ENCODE measurements around the gene EMP1.

Gene EMP1

DNA sequence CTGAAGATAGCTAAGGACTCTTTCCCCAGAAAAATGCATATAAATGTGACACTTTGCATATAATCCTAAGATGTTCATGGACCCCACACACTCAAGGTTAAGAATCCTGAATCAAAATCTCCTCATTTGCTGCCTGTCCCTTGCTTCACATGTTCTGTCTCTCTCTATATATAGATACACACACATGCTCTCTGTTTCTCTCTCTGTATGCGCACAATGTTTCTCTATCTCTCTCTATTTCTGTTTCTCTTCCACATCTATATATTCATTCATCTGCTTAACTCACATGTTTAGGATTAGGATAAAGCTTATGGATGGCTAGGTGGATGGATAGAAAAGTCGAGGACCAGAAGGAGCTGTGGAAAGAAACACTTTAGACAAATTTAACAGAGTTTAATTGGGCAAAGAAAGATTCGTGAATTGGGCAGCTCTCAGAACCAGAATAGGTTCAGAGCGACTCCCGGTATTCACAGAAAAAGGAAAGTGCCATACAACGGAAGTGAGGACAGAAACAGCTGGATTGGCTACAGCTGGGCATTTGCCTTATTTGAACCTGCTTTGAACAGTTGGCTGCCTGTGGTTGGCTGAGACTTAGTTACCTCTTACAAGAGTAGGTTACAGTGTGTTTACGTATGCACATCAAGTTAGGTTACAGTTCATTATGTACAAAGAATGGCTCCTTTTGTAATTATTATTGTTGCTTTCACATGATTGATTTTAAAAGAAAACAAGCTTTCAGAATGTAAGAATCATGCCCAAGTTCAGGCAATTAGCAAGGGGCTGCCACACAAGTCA is 57.6 kb downstream of the EMP1 start:
- H3K4me1 ChIP-seq (ENCODE audit: control insufficient read depth in 1 of 2, insufficient read depth in 1 of 2, low read depth in 1 of 2, low read length in 1 of 2): peaks cover 0 to 6% of the 10 kb centered on the region in 2 experiments
- no peak overlapping the region for H3K4me3 ChIP-seq (ENCODE audit: low read depth in 1 of 2, low read length in 1 of 2)
- H3K27me3 ChIP-seq: peaks cover 4% of the 10 kb centered on the region
- H3K9me3 ChIP-seq: no peaks in the 10 kb centered on the region
- no peak overlapping the region for H3K27ac ChIP-seq
- TF ChIP-seq, protein P1, sequence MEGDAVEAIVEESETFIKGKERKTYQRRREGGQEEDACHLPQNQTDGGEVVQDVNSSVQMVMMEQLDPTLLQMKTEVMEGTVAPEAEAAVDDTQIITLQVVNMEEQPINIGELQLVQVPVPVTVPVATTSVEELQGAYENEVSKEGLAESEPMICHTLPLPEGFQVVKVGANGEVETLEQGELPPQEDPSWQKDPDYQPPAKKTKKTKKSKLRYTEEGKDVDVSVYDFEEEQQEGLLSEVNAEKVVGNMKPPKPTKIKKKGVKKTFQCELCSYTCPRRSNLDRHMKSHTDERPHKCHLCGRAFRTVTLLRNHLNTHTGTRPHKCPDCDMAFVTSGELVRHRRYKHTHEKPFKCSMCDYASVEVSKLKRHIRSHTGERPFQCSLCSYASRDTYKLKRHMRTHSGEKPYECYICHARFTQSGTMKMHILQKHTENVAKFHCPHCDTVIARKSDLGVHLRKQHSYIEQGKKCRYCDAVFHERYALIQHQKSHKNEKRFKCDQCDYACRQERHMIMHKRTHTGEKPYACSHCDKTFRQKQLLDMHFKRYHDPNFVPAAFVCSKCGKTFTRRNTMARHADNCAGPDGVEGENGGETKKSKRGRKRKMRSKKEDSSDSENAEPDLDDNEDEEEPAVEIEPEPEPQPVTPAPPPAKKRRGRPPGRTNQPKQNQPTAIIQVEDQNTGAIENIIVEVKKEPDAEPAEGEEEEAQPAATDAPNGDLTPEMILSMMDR (IDR thresholded peaks at IDR 0.05): no peak
- H3K36me3 ChIP-seq: no peaks in the 10 kb centered on the region

DNA sequence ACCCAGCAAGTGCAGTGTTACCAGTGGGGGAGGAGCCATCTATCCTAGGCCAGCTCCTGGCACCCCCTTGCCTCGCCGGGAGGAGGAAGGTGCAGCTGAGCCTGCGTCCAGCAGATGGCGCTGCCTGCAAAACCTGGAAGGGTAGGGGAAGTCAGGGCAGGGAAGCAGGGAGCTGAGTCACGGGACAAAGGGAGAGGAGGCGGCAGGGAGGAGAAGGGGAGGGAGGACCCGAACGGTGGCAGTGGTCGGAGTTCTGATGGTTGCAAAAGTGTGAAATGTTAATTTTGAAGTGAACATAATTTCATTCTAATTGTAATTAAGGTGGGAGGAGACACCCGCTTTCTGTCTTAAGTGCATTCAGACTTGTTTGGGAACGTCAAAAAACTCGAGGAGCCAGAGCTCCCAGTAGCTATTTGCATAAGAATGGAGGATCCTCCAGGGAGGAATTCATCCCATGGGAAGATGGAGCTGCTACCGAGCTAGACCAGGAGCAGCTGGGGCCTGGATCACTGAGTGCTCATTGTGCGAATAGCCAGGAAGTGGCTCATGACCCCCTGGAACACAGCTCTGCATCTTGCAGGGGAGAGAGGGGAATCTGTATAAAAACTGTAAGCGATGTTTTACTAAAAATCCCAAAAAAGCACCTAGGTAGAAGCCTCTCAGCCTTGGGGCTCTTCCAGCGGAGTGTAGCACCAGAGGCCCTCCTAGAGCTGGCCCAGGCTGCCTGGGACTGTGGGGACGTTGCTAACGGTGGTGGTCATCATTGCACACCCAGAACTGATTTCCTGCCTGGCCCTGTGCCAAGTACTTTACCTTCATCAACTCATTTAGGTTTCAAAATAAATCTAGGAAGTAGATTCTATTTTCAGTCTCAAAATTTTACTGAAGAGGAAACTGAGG is 59.5 kb downstream of the EMP1 start:
- no peaks in the 10 kb centered on the region for H3K9me3 ChIP-seq
- TF ChIP-seq, protein P1 (IDR thresholded peaks at IDR 0.05): peak; percentile 84
- H3K27ac ChIP-seq: no peak overlapping the region
- no peak overlapping the region for H3K4me3 ChIP-seq (ENCODE audit: low read depth in 1 of 2, low read length in 1 of 2)
- H3K27me3 ChIP-seq: peaks cover 4% of the 10 kb centered on the region
- no peaks in the 10 kb centered on the region for H3K36me3 ChIP-seq
- H3K4me1 ChIP-seq (ENCODE audit: control insufficient read depth in 1 of 2, insufficient read depth in 1 of 2, low read depth in 1 of 2, low read length in 1 of 2): peaks cover 0 to 6% of the 10 kb centered on the region in 2 experiments

DNA sequence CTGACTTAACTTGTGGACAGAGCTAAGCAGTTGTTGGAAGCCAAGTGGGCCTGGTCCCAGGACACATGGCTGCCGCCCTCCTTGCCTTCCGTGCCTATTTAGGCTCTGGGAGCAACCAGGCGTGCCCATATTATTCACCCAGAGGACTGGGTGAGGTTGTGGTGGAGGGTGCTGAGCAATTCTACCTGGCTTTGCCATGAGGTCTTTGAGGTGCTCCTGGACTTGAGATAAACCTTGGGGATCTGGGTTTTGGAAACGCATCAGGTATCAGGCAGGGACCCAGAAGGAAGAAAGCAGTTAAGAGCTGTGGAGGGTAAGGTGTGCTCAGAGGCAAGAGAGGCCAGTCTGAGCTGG is 60.1 kb downstream of the EMP1 start:
- Histone ChIP-seq H3K27me3 (peaks cover 4% of the 10 kb centered on the region), H3K36me3 (no peaks in the 10 kb centered on the region), H3K27ac (no peak overlapping the region), H3K9me3 (no peaks in the 10 kb centered on the region), H3K4me3 (ENCODE audit: low read depth in 1 of 2, low read length in 1 of 2) (no peak overlapping the region), H3K4me1 (ENCODE audit: control insufficient read depth in 1 of 2, insufficient read depth in 1 of 2, low read depth in 1 of 2, low read length in 1 of 2) (peaks cover 0 to 6% of the 10 kb centered on the region in 2 experiments)
- TF ChIP-seq, protein P1 (IDR thresholded peaks at IDR 0.05): no peak

DNA sequence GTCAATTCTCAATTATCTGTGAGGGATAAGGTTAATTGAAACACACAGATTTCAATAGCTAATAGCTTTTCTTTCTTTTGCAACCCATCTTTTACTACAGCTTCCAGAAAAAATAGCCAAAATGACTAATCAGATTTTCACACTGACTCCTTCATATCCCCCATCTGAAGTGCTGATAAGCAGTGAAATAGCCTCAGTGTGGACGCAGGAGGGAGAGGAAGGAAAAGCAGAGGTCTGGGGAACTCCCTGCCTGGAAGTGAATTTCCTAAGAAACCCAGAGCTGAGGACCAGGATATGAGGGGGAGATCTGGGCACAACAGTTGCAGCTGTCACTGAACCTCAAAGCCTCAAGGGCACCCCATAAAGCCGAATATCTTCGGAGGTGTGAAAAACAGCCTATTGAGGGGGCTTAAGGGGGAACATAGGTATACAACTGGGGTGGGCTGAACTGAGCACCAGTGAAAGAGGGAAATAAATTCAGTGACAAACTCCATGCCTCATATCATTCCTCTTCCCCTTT is 60.9 kb downstream of the EMP1 start:
- TF ChIP-seq, protein P1 (IDR thresholded peaks at IDR 0.05): no peak
- H3K9me3 ChIP-seq: no peaks in the 10 kb centered on the region
- peaks cover 4% of the 10 kb centered on the region for H3K27me3 ChIP-seq

DNA sequence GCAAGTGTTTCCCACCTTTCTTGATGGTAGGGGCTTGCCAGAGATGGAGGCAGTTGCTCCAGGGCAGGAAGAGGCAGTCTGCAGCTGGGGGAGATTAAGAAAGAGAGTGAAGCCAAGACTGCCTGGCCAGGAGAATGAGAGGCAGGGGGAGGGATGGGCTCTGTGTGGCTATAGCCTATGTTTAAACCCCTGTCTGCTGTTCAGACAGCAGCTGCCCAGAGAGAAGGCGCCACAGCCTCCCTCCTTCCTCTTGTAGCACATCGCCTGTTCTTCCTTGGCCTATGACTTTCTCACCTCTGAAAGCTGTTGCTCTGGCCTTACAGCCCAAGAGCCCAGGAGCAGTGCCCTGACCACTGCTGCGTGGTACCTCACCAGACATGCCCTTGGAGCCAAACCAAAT is 61.7 kb downstream of the EMP1 start:
- peaks cover 0 to 6% of the 10 kb centered on the region in 2 experiments for H3K4me1 ChIP-seq (ENCODE audit: control insufficient read depth in 1 of 2, insufficient read depth in 1 of 2, low read depth in 1 of 2, low read length in 1 of 2)
- TF ChIP-seq, protein P1 (IDR thresholded peaks at IDR 0.05): no peak
- H3K4me3 ChIP-seq (ENCODE audit: low read depth in 1 of 2, low read length in 1 of 2): no peak overlapping the region
- peaks cover 4% of the 10 kb centered on the region for H3K27me3 ChIP-seq
- no peaks in the 10 kb centered on the region for H3K36me3 ChIP-seq
- no peak overlapping the region for H3K27ac ChIP-seq
- H3K9me3 ChIP-seq: no peaks in the 10 kb centered on the region

More for the DNA sequence above, 60.9 kb downstream of the EMP1 start:
- Histone ChIP-seq H3K4me3 (ENCODE audit: low read depth in 1 of 2, low read length in 1 of 2) (no peak overlapping the region), H3K4me1 (ENCODE audit: control insufficient read depth in 1 of 2, insufficient read depth in 1 of 2, low read depth in 1 of 2, low read length in 1 of 2) (peaks cover 0 to 6% of the 10 kb centered on the region in 2 experiments), H3K36me3 (no peaks in the 10 kb centered on the region), H3K27ac (no peak overlapping the region)

All from neutrophil (primary cell).